GM21360 (cell line): ENCODE measurements around the gene MUC3A.
"Not testable (repeated sequence)": the region's sequence is repeated elsewhere in the genome, so short reads cannot be mapped to it uniquely, and the experiment has no call there.

Experiments
- ATAC-seq: cut with Tn5 transposase; IDR thresholded peaks from one replicate; pipeline ENCODE4 v1.9.1; 2021; ENCODE audit warnings: mild to moderate bottlenecking, moderate library complexity; ENCODE audit not compliant: unreplicated experiment

The MUC3A gene

DNA sequence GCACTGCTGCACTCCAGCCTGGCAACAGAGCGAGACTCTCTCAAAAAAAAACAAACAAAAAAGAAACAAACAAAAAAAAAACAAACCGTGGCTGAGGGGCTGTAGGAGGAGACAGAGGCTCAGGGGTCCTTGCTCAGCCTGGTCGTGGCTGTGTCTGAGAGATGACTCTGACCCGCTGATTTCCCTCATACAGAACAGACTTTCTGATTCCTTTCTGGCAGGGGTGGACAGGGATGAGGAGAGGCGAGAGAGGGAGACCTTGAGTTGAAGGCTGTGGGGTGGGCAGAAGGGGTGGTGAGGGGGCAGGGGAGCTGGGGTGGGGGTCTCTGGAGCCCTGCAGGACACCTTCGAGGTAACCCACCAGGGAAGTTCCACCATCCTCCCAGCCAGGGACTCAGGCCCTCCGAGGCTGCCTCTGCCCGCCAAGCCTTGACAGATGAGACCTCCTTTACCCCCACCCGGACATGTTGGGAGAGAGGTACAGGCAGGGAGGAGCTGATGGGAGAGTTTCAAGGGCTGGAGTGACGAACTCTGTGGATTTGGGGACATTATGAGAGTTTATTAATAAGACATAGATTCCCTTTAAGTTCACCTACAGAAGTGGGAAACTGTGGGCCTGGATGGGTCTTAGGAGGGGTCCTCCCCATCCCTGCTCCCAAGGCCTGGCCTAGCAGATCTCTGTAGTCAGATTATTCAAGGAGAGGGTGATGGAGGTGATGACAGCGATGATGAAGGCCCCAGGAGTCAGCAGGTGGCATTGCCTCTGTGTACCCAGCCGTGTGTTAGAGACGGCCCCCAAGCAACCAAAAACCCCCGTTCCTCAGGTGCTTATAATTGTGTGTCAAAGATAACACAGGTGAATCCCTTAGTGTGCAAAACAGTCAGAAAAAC is 22.0 kb downstream of the MUC3A start:
- no peak for ATAC-seq

DNA sequence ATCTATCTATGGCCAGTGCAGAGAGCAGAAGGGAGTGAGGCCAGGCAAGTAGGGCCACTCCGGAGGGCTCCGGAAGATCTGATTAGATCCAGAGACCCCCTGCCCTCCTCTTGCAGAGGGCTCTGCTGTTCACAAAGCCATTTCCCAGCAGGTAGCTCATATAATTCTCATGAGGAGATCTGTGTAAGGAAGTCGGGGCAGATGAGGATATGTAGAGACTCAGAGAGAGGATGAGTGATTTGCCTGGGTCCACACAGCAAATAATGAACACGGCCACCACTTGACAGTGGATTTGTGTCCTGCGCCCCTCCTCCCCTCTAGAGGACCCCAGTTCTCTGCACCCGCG is 22.6 kb downstream of the MUC3A start:
- no peak for ATAC-seq

DNA sequence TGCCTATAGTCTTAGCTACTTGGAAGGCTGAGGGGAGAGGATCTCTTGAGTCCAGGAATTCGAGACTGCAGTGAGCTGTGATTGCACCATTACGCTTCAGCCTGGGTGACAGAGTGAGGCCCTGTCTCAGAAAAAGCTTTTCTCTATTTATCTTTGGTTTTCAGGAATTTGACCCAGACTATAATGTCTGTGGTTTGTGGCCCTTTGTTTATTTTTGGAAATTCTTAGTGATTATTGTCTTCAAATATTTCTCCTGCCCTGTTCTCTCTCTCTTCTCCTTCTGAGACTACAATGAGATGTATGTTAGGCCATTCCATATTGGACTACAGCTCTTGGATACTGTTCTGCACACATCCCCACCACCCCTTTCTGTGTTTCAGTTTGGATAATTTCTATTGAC is 24.7 kb downstream of the MUC3A start:
- no peak for ATAC-seq

DNA sequence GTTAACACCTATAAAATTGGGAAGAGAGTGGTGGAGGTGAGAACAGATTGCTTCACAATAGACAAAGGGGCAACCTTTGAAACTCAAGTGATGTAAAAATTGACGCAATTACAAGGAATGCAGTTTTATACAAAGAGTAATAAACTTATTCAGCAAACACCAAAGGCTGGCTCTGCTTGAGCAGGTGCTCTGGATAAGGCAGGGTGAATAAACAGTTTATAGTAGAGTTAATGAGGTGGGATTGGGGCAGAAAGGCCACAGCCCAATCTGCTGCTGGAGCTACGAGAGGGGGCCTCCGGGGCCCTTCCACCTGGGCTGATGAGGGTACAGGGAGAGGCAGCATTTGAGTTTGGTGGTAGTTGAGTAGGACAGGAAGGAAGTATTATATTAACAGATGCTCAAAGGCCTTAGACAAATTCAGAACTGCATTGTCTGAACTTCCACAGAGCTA is 26.1 kb downstream of the MUC3A start:
- no peak for ATAC-seq

DNA sequence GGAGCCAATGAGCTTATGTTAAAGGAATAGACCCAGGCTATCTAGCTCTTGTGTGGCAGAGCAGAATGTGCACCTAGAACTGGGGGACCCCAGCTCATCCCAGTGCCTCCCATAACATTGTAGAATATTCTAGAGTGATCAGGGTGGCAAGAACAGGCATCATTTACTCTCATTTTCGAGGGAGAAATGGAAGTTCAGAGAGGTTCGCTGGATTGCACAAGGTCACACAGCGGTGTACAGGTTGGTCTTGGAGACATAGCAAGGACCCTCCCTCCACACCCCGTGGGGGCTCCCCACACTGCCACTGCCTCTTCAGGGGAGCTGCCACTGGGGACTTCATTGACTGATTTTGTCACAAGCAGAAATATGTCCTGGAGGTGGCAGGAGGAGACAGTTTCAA is 29.0 kb downstream of the MUC3A start:
- ATAC-seq = no peak

DNA sequence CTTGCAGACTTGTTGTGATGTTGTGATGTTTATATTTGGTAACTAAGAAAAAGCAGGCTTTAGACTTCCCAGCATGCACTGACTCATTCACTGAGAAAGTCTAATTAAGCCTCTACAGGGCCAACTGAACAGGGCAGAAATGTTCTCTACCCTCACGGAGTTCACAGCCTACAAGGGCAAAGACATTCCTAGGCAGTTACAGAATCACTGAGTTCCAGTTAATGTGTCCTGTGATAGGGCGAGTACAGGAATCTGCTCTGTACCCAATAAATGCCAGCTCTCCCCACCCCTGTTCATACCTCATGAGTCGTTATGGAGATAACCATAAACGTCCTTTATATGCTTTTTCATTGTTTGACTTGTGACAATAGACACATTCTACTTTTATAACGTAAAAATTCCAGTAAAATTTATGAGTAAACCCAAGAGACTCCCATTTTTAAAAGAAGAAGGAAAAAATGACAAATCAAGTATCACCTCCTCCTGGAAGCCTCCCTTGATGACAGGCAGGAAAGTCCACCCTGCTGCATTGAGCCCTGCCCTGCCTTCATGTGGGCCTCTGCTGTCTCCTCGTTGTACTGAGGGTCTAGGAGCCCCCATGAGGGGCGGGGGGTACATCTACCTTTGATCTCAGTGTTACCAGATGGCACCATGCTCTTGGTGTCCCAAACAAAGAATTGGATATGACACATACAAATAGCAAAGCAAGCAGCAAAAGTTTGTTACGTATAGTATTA is 34.3 kb downstream of the MUC3A start:
- no peak for ATAC-seq

DNA sequence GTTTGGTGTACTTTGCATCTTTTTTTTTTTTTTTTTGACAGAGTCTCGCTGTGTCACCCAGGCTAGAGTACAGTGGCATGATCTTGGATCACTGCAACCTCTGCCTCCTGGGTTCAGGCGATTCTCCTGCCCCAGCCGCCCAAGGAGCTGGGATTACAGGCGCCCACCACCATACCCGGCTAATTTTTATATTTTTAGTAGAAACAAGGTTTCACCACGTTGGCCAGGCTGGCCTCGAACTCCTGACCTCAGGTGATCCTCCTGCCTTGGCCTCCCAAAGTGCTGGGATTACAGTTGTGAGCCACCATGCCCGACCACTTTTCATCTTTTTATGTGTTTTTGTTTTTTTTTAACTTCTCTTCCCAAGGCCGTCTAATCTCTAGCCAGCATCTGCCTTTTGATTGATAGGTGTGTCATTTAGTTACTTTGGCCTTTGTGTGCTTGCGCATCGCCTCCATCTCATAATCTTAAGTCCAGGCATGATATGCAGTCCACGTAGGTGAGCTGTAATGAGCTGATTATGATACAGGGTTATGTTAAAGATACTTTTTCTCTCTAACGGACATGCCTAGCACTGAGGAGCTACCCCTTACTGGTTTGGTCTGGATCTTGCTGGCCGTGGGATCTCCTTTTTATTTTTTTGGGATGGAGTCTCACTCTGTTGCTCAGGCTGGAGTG is 35.0 kb downstream of the MUC3A start:
- ATAC-seq = not testable (repeated sequence)

DNA sequence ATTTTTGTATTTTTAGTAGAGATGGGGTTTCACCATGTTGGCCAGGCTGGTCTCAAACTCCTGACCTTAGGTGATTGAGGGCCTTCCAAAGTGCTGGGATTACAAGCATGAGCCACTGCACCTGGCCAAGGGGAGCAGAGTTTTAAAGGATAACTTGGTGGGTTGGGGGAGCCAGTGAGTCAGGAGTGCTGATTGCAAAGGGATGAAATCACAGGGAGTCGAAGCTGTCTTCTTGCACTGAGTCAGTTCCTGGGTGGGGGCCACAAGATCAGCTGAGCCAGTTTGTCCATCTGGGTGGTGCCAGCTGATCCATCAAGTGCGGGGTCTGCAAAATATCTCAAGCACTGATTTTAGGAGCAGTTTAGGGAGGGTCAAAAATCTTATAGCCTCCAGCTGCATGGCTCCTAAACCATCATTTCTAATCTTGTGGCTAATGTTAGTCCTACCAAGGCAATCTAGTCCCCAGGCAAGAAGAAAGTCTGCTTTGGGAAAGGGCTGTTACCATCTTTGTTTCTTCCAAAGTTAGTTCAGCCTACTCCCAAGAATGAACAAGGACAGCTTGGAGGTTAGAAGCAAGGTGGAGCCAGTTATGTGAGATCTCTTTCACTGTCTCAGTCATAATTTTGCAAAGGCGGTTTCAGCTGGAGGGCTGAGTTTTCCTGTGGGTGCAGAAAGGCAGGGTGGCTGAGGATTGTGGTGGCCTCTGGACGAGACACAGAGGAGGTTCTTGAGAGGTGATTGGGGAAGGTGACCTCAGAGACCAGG is 35.9 kb downstream of the MUC3A start:
- not testable (repeated sequence) for ATAC-seq

DNA sequence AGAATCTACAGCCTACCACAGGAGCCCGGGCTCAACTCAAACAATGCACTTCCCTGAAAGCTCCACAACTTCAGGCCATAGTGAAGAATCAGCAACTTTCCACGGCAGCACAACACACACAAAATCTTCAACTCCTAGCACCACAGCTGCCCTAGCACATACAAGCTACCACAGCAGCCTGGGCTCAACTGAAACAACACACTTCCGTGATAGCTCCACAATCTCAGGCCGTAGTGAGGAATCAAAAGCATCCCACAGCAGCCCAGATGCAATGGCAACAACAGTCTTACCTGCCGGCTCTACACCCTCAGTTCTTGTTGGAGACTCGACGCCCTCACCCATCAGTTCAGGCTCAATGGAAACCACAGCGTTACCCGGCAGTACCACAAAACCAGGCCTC is 42.3 kb downstream of the MUC3A start:
- ATAC-seq = no peak

DNA sequence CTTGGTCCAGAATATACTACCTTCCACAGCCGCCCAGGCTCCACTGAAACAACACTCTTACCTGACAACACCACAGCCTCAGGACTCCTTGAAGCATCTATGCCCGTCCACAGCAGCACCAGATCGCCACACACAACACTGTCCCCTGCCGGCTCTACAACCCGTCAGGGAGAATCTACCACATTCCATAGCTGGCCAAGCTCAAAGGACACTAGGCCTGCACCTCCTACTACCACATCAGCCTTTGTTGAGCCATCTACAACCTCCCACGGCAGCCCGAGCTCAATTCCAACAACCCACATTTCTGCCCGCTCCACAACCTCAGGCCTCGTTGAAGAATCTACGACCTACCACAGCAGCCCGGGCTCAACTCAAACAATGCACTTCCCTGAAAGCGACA is 42.9 kb downstream of the MUC3A start:
- not testable (repeated sequence) for ATAC-seq

DNA sequence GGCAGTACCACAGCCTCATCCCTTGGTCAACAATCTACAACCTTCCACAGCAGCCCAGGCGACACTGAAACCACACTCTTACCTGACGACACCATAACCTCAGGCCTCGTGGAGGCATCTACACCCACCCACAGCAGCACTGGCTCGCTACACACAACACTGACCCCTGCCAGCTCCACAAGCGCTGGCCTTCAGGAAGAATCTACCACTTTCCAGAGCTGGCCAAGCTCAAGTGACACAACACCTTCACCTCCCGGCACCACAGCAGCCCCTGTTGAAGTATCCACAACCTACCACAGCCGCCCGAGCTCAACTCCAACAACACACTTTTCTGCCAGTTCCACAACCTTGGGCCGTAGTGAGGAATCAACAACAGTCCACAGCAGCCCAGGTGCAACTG is 45.3 kb downstream of the MUC3A start:
- ATAC-seq = not testable (repeated sequence)

DNA sequence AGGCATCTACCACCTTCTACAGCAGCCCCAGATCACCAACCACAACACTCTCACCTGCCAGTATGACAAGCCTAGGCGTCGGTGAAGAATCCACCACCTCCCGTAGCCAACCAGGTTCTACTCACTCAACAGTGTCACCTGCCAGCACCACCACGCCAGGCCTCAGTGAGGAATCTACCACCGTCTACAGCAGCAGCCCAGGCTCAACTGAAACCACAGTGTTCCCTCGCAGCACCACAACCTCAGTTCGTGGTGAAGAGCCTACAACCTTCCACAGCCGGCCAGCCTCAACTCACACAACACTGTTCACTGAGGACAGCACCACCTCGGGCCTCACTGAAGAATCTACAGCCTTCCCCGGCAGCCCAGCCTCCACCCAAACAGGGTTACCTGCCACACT is 49.2 kb downstream of the MUC3A start:
- not testable (repeated sequence) for ATAC-seq

DNA sequence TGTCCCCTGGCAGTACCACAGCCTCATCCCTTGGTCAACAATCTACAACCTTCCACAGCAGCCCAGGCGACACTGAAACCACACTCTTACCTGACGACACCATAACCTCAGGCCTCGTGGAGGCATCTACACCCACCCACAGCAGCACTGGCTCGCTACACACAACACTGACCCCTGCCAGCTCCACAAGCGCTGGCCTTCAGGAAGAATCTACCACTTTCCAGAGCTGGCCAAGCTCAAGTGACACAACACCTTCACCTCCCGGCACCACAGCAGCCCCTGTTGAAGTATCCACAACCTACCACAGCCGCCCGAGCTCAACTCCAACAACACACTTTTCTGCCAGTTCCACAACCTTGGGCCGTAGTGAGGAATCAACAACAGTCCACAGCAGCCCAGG is 50.0 kb downstream of the MUC3A start:
- not testable (repeated sequence) for ATAC-seq

DNA sequence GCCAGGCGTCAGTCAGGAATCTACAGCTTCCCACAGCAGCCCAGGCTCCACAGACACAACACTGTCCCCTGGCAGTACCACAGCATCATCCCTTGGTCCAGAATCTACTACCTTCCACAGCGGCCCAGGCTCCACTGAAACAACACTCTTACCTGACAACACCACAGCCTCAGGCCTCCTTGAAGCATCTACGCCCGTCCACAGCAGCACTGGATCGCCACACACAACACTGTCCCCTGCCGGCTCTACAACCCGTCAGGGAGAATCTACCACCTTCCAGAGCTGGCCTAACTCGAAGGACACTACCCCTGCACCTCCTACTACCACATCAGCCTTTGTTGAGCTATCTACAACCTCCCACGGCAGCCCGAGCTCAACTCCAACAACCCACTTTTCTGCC is 50.7 kb downstream of the MUC3A start:
- not testable (repeated sequence) for ATAC-seq

DNA sequence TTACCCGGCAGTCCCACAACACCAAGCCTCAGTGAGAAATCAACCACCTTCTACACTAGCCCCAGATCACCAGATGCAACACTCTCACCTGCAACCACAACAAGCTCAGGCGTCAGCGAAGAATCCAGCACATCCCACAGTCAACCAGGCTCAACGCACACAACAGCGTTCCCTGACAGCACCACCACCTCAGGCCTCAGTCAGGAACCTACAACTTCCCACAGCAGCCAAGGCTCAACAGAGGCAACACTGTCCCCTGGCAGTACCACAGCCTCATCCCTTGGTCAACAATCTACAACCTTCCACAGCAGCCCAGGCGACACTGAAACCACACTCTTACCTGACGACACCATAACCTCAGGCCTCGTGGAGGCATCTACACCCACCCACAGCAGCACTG is 53.0 kb downstream of the MUC3A start:
- not testable (repeated sequence) for ATAC-seq

DNA sequence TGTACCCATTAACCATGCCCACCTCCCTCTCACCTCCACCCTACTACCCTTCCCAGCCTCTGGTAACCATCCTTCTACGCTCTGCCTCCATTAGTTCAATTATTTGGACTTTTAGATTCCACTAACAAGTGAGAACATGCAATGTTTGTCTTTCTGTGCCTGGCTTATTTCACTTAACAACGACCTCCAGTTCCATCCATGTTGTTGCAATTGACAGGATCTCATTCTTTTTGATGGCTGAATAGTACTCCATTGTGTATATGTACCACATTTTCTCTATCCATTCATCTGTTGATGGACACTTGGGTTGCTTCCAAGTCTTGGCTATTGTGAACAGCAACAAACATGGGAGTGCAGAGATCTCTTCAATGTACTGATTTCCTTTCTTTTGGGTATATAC is 58.0 kb downstream of the MUC3A start:
- ATAC-seq = not testable (repeated sequence)

DNA sequence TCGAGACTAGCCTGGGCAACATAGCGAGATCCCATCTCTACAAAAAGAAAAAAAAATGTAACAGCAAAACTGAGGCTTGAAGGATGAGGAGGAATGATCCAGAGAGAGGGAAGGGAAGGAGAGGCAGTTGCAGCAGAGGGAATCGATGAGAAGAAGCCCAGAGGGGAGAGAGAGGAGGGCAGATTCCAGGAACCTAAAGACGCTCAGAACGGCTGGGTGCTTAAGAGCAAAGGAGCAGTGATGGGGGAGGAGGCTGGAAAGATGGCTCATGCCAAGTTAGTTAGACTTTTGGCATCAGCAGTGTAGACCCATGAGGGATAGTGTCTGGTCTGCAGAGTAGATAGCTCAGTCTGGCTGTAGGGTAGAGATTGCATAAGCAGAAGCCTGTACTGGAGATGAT is 60.3 kb downstream of the MUC3A start:
- no peak for ATAC-seq

DNA sequence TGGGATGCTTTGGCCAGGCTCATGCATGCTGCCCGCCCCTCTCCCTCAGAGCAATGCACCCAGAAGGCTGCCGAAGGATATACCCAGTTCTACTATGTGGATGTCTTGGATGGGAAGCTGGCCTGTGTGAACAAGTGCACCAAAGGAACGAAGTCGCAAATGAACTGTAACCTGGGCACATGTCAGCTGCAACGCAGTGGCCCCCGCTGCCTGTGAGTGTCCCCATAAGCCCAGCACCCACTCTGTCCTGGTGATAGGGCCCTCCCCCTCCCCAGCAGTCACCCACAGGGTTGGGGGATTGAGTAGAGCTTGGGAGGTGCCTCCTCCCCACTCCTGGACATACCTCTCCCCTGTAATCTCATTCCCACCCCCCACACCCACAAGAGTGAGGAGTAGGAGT is 63.6 kb downstream of the MUC3A start:
- ATAC-seq = no peak

DNA sequence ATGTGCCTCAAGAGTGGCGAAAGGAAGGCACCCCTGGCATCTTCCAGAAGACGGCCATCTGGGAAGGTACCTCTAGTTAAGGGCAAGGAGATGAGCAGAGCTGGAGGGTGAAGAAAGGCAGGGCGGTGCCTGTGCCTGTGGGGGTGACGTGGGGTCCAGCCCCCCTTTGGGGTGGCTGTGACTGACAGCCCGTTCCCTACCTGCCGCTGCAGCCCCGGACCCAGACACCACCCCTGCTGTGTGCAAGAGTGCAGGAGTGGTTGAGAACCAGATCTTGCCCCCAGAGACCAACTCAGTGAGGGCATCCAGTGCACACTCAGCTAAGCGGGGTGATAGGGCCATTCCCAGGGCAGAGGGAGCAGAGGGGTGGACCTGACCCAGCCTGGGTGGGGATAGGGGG is 66.3 kb downstream of the MUC3A start:
- no peak for ATAC-seq

DNA sequence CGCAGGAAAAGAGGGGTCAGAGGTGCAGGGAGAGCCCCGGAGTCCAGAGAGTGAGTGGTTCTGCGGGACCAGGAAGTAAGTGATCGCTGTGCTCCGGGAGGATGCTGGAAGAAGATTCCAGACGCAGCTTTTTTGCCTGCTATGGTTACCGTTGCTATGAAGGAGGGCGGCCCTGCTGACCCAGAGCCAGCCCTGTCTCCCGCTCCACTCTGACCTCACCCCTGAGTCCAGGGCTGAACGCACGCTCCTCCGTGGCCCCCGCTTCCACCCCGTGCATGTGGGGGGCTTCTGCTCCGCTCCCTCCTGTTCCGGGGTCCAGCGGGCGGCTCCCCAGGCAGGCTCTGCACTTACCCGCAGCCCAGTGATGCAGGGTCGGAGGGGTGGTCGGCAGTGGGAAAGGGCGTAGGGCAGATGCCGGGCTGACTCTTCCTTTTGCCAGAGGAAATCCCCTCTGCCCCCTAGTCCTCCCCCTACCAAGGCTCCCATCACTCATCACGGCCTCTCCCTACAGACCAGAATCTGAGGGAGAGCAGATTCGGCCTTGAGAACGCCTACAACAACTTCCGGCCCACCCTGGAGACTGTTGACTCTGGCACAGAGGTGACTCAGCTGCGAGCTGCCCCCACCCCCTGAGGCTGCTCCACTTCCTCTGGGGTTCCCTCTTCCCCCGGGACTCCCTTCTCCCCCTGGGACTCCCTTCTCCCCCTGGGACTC is 67.9 kb downstream of the MUC3A start:
- ATAC-seq = peak; percentile 59
